SK-N-MC (cell line): ENCODE results near the gene TIMM44.

Experiments used
- EZH2 ChIP-seq: fragments of 200-600 bp; sonication (generic); IDR thresholded peaks from one replicate; pipeline ENCODE4 v1.6.1; 2017; ENCODE audit warnings: antibody characterized with exemption
- POLR2AphosphoS5 ChIP-seq: IDR thresholded peaks from 2 replicates; pipeline ENCODE4 v1.6.1; 2012; ENCODE audit warnings: mild to moderate bottlenecking, low read depth, low read length, borderline replicate concordance

DNA sequence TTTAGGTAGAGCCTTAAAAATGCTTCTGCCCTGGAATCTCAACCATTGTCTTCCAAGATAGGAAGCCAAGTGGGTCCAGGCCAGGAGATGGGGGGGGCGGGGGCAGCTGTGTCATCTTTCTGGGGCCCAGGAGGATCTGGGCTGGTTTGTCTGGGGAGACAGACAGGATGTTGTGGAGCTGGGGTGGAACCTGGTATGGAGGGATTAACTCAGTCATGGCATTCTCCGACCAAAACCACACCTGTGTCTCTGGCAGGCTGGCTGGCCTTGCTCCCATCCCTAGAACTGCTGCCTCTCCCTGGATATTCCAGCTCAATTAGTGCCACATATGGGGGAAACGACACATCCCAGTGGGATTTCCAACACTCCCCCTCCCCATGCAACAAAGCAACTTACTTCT, 42.5 kb downstream of the TIMM44 start:
- TF ChIP-seq EZH2 (no peak), POLR2AphosphoS5 (no peak)
